ENCODE measurements around the gene DNAH9. TPM values are rescaled to one million over a fixed set of nuclear protein-coding genes. Genes with fewer than 3 reads are reported as not detected.

DNAH9 gene
- total and polyA plus RNA-seq, 2 of the 8 experiments (the other 6 are each of a cell fraction or from before 2014, with no cell fraction given): 0.21 to 0.86 TPM

DNA sequence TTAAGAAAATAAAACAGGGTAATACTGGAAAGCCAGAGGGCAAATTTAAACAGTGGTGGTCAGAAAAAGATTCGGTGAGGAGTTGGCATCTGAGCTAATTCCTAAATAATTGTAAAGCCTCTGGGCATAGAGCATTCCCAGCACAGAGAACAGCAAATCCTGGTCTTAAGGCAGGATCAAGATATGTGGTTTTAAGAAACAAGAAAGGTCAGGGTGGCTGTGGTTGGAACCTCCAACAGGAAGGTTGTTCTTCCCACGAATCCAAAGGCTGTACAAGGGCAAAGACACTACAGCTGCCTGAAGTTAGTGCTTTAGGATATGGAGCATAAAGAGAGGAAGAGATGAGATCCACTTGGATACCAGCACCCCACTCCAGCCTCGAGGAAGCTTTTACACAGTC, 284.4 kb downstream of the DNAH9 start:
- no peak for FAIRE-seq
- Histone ChIP-seq H4K8ac (ENCODE audit: extremely low read depth, insufficient read depth, low read length) (no peak overlapping the region), H2BK120ac (replicated peaks; ENCODE audit: low read depth, low read length) (no peak overlapping the region), H2BK5ac (ENCODE audit: low read depth, low read length) (no peak overlapping the region), H3K23ac (ENCODE audit: insufficient read length) (no peak overlapping the region), H3K4ac (replicated peaks; ENCODE audit: insufficient read length, low read depth, low read length) (no peak overlapping the region), H3K79me1 (ENCODE audit: low read depth, low read length) (no peaks in the 10 kb centered on the region), H3K9me3 (ENCODE audit: insufficient read depth in 2 of 2, low read depth in 1 of 2, low read length in 1 of 2) (no peaks in the 10 kb centered on the region), H2BK20ac (ENCODE audit: low read length) (no peak overlapping the region), H3K4me2 (ENCODE audit: insufficient read depth in 1 of 2, low read depth in 2 of 2, low read length in 2 of 2) (no peak overlapping the region), H4K5ac (ENCODE audit: insufficient read length, low read depth, low read length) (no peak overlapping the region), H3K27ac (ENCODE audit: low read depth, low read length) (no peak overlapping the region), H3K18ac (ENCODE audit: extremely low read depth, low read length) (no peak overlapping the region), H3K4me3 (ENCODE audit: extremely low read depth in 1 of 4, insufficient read depth in 2 of 4, low read depth in 3 of 4, low read length in 4 of 4) (no peak overlapping the region), H3K23me2 (ENCODE audit: low read depth, low read length) (no peaks in the 10 kb centered on the region), H4K20me1 (replicated peaks in 1 of 2; ENCODE audit: control insufficient read depth in 1 of 2, insufficient read depth in 2 of 2, low read length in 2 of 2) (no peaks in the 10 kb centered on the region), H3K79me2 (ENCODE audit: control insufficient read depth in 1 of 2, insufficient read depth in 2 of 2, low read length in 2 of 2) (no peaks in the 10 kb centered on the region), H3K9ac (replicated peaks in 1 of 4; ENCODE audit: extremely low read depth in 1 of 4, low read depth in 3 of 4, low read length in 3 of 4) (no peak overlapping the region), H2BK15ac (ENCODE audit: low read length) (no peak overlapping the region), H4K91ac (replicated peaks; ENCODE audit: insufficient read length, low read length) (no peak overlapping the region), H3K36me3 (ENCODE audit: control insufficient read depth in 2 of 4, insufficient read depth in 4 of 4, low read length in 3 of 4) (no peaks in the 10 kb centered on the region), H3K27me3 (replicated peaks in 1 of 4; ENCODE audit: control insufficient read depth in 3 of 4, extremely low read depth in 1 of 4, insufficient read depth in 3 of 4, low read length in 3 of 4) (no peaks in the 10 kb centered on the region), H3K14ac (ENCODE audit: insufficient read length) (no peak overlapping the region), H2BK12ac (ENCODE audit: low read depth, low read length) (no peak overlapping the region), H2AFZ (ENCODE audit: low read length) (no peak overlapping the region), H3K56ac (replicated peaks; ENCODE audit: insufficient read length, low read depth, low read length) (no peak overlapping the region), H3K4me1 (replicated peaks in 1 of 4; ENCODE audit: control insufficient read depth in 3 of 4, insufficient read depth in 4 of 4, low read length in 3 of 4) (no peaks in the 10 kb centered on the region), H2AK5ac (ENCODE audit: low read depth, low read length) (no peak overlapping the region)
- ChIA-PET POLR2A (ENCODE audit: partially characterized antibody) (no interaction called here), CTCF (ENCODE audit: partially characterized antibody) (interaction anchor here (0.8 kb wide), 1 partner anchor 98 kb away, joined by 4 read pairs; no protein-coding TSS in a partner anchor)
- DNase-seq (ENCODE audit: low read depth in 1 of 2, low spot score in 2 of 2): no peak
- TF ChIP-seq POU5F1 (IDR thresholded peaks at IDR 0.05; ENCODE audit: low read depth, low read length) (no peak), EP300 (IDR thresholded peaks at IDR 0.05; ENCODE audit: borderline replicate concordance in 1 of 2, low read depth in 2 of 2, low read length in 2 of 2) (no peak), CTBP2 (IDR thresholded peaks at IDR 0.05; ENCODE audit: borderline replicate concordance, insufficient read depth, insufficient read length, low read length) (no peak), RFX5 (IDR thresholded peaks at IDR 0.05; ENCODE audit: borderline replicate concordance, low read depth, low read length) (no peak), TBP (IDR thresholded peaks at IDR 0.05; ENCODE audit: low read depth, low read length) (no peak)
- TF ChIP-seq, protein P1, sequence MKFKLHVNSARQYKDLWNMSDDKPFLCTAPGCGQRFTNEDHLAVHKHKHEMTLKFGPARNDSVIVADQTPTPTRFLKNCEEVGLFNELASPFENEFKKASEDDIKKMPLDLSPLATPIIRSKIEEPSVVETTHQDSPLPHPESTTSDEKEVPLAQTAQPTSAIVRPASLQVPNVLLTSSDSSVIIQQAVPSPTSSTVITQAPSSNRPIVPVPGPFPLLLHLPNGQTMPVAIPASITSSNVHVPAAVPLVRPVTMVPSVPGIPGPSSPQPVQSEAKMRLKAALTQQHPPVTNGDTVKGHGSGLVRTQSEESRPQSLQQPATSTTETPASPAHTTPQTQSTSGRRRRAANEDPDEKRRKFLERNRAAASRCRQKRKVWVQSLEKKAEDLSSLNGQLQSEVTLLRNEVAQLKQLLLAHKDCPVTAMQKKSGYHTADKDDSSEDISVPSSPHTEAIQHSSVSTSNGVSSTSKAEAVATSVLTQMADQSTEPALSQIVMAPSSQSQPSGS (IDR thresholded peaks at IDR 0.05; ENCODE audit: low read length): no peak
- WGBS, 2 experiments (ENCODE audit: extremely low coverage in 1 of 2, insufficient coverage in 1 of 2, insufficient read length in 1 of 2, insufficient replicate concordance in 2 of 2, low coverage in 1 of 2, low lambda C conversion rate in 2 of 2, missing lambda C conversion rate in 1 of 2): 88% methylated on average over 3 of the region's 3 CpGs; no CpG with 5 or more reads in 1 of the 2 experiments

All from H1 (cell line).